H1 (cell line): ENCODE results near the gene RPS5. TPM values are rescaled to one million over a fixed set of nuclear protein-coding genes. Genes with fewer than 3 reads are reported as not detected.
A peak's percentile ranks its signal among the peaks of the same experiment; 100 is the strongest.

Experiments used
- CTCF ChIA-PET: fragments of 300-600 bp; sonication (Branson Sonifier 250); formaldehyde crosslinking; loops from one replicate; lab custom pipeline; 2021; ENCODE audit not compliant: partially characterized antibody; lab: Charles Lee
- POLR2A ChIA-PET: fragments of 300-600 bp; sonication (Branson Sonifier 250); formaldehyde crosslinking; loops from one replicate; lab custom pipeline; 2021; ENCODE audit warnings: inconsistent platforms; ENCODE audit not compliant: partially characterized antibody; lab: Charles Lee
- DNase-seq, 2 experiments: peaks; one replicate each; pipeline versions ENCODE4 v3.0.0 to v3.0.0-alpha.2; 2010 to 2022; ENCODE audit warnings: low spot score in 2 of 2, low read depth in 1 of 2, mixed read lengths in 1 of 2
- FAIRE-seq: peaks from 2 replicates; lab custom pipeline; 2011; peaks lifted over from hg19 to GRCh38; lab: Jason Lieb, UNC
- H2AFZ ChIP-seq: 2 replicates; pipeline ENCODE4 v1.8.1; 2012; ENCODE audit warnings: low read length, inconsistent platforms
- H2AK5ac ChIP-seq: 2 replicates; pipeline ENCODE4 v1.6.1; 2013; ENCODE audit warnings: low read depth, low read length
- H2BK120ac ChIP-seq: replicated peaks from 2 replicates; pipeline ENCODE3; 2013; ENCODE audit warnings: low read depth, low read length, inconsistent platforms
- H2BK12ac ChIP-seq: 2 replicates; pipeline ENCODE4 v1.6.1; 2013; ENCODE audit warnings: low read depth, low read length
- H2BK15ac ChIP-seq: 2 replicates; pipeline ENCODE4 v1.6.1; 2013; ENCODE audit warnings: low read length
- H2BK20ac ChIP-seq: 2 replicates; pipeline ENCODE4 v1.6.1; 2013; ENCODE audit warnings: low read length
- H2BK5ac ChIP-seq: 2 replicates; pipeline ENCODE4 v1.6.1; 2013; ENCODE audit warnings: low read depth, low read length
- H3K14ac ChIP-seq: 2 replicates; pipeline ENCODE4 v1.6.1; 2013; ENCODE audit warnings: inconsistent platforms; ENCODE audit not compliant: insufficient read length
- H3K18ac ChIP-seq: 2 replicates; pipeline ENCODE4 v1.6.1; 2013; ENCODE audit warnings: low read length; ENCODE audit errors: extremely low read depth
- H3K23ac ChIP-seq: 2 replicates; pipeline ENCODE4 v1.6.1; 2013; ENCODE audit warnings: inconsistent platforms; ENCODE audit not compliant: insufficient read length
- H3K23me2 ChIP-seq: 2 replicates; pipeline ENCODE4 v1.6.1; 2013; ENCODE audit warnings: low read depth, low read length
- H3K27ac ChIP-seq: 2 replicates; pipeline ENCODE4 v1.6.1; 2011; ENCODE audit warnings: low read depth, low read length, inconsistent platforms
- H3K27me3 ChIP-seq, 4 experiments: replicated peaks in 1 of 4; 1 replicate in 1 of 4; 2 replicates in 3 of 4; pipeline versions ENCODE4 v1.6.1 to v1.8.1; 2011 to 2013; ENCODE audit warnings: low read length in 3 of 4, mild to moderate bottlenecking in 3 of 4, inconsistent platforms in 2 of 4, mixed read lengths in 2 of 4, moderate library complexity in 1 of 4; ENCODE audit not compliant: control insufficient read depth in 3 of 4, insufficient read depth in 3 of 4; ENCODE audit errors: extremely low read depth in 1 of 4
- H3K36me3 ChIP-seq, 4 experiments: 2 replicates each; pipeline versions ENCODE4 v1.6.1 to v1.8.1; 2011 to 2013; ENCODE audit warnings: mild to moderate bottlenecking in 4 of 4, low read length in 3 of 4, moderate library complexity in 2 of 4, control low read depth in 1 of 4, inconsistent platforms in 1 of 4; ENCODE audit not compliant: insufficient read depth in 4 of 4, control insufficient read depth in 2 of 4
- H3K4ac ChIP-seq: replicated peaks from 2 replicates; pipeline ENCODE3; 2013; ENCODE audit warnings: low read length, low read depth, mixed read lengths, inconsistent platforms; ENCODE audit not compliant: insufficient read length
- H3K4me1 ChIP-seq, 4 experiments: replicated peaks in 1 of 4; 1 replicate in 1 of 4; 2 replicates in 3 of 4; pipeline versions ENCODE4 v1.6.1 to v1.8.1; 2011 to 2013; ENCODE audit warnings: low read length in 3 of 4, inconsistent platforms in 2 of 4, mixed read lengths in 1 of 4; ENCODE audit not compliant: insufficient read depth in 4 of 4, control insufficient read depth in 3 of 4
- H3K4me2 ChIP-seq, 2 experiments: 2 replicates each; pipeline versions ENCODE4 v1.6.1 to v1.8.1; 2011 to 2013; ENCODE audit warnings: low read depth in 2 of 2, low read length in 2 of 2, control low read depth in 1 of 2, inconsistent platforms in 1 of 2, mild to moderate bottlenecking in 1 of 2; ENCODE audit not compliant: insufficient read depth in 1 of 2
- H3K4me3 ChIP-seq, 4 experiments: fragments of 200-600, 300-600 bp in 1 of 4; sonication (generic), shearing (Covaris generic), sonication (Bioruptor Twin) in 1 of 4; 2 replicates each; pipeline versions ENCODE4 v1.5.1 to v1.8.1; 2011 to 2016; ENCODE audit warnings: low read length in 4 of 4, low read depth in 3 of 4, control low read depth in 2 of 4, inconsistent platforms in 2 of 4, mild to moderate bottlenecking in 2 of 4, mixed read lengths in 1 of 4, moderate library complexity in 1 of 4; ENCODE audit not compliant: insufficient read depth in 2 of 4; ENCODE audit errors: extremely low read depth in 1 of 4
- H3K56ac ChIP-seq: replicated peaks from 2 replicates; pipeline ENCODE3; 2013; ENCODE audit warnings: low read depth, mild to moderate bottlenecking, mixed read lengths, low read length, inconsistent platforms; ENCODE audit not compliant: insufficient read length
- H3K79me1 ChIP-seq: 2 replicates; pipeline ENCODE4 v1.6.1; 2013; ENCODE audit warnings: low read depth, low read length, control low read depth
- H3K79me2 ChIP-seq, 2 experiments: 2 replicates each; pipeline versions ENCODE4 v1.6.1 to v1.8.1; 2012 to 2013; ENCODE audit warnings: low read length in 2 of 2, mild to moderate bottlenecking in 2 of 2, inconsistent platforms in 1 of 2; ENCODE audit not compliant: insufficient read depth in 2 of 2, control insufficient read depth in 1 of 2
- H3K9ac ChIP-seq, 4 experiments: replicated peaks in 1 of 4; 1 replicate in 1 of 4; 2 replicates in 3 of 4; pipeline versions ENCODE4 v1.6.1 to v1.8.1; 2011 to 2013; ENCODE audit warnings: low read depth in 3 of 4, low read length in 3 of 4, control low read depth in 2 of 4, mild to moderate bottlenecking in 2 of 4, moderate library complexity in 2 of 4, inconsistent platforms in 1 of 4; ENCODE audit errors: extremely low read depth in 1 of 4
- H3K9me3 ChIP-seq, 2 experiments: 2 replicates each; pipeline versions ENCODE4 v1.6.1 to v1.8.1; 2012 to 2013; ENCODE audit warnings: mild to moderate bottlenecking in 2 of 2, moderate library complexity in 2 of 2, control low read depth in 1 of 2, inconsistent platforms in 1 of 2, low read depth in 1 of 2, low read length in 1 of 2, mixed read lengths in 1 of 2; ENCODE audit not compliant: insufficient read depth in 2 of 2
- H4K20me1 ChIP-seq, 2 experiments: replicated peaks in 1 of 2; 2 replicates each; pipeline versions ENCODE3 to v1.8.1; 2011 to 2013; ENCODE audit warnings: inconsistent platforms in 2 of 2, low read length in 2 of 2, mild to moderate bottlenecking in 1 of 2; ENCODE audit not compliant: insufficient read depth in 2 of 2, control insufficient read depth in 1 of 2
- H4K5ac ChIP-seq: 2 replicates; pipeline ENCODE4 v1.6.1; 2013; ENCODE audit warnings: low read length, low read depth, mixed read lengths, inconsistent platforms; ENCODE audit not compliant: insufficient read length
- H4K8ac ChIP-seq: 2 replicates; pipeline ENCODE4 v1.8.0; 2013; ENCODE audit warnings: mild to moderate bottlenecking, moderate library complexity, low read length, inconsistent platforms; ENCODE audit not compliant: insufficient read depth; ENCODE audit errors: extremely low read depth
- H4K91ac ChIP-seq: replicated peaks from 2 replicates; pipeline ENCODE3; 2013; ENCODE audit warnings: low read length, mixed read lengths, inconsistent platforms; ENCODE audit not compliant: insufficient read length
- BRCA1 ChIP-seq: IDR thresholded peaks from 2 replicates; pipeline ENCODE4 v1.6.1; 2012; ENCODE audit warnings: low read depth, low read length, improper control_type of control experiment
- EP300 ChIP-seq, 2 experiments: IDR thresholded peaks; 1 replicate in 1 of 2; 2 replicates in 1 of 2; pipeline ENCODE4 v1.6.1; 2011 to 2012; ENCODE audit warnings: low read depth in 2 of 2, low read length in 2 of 2, mild to moderate bottlenecking in 2 of 2, borderline replicate concordance in 1 of 2, inconsistent platforms in 1 of 2, moderate library complexity in 1 of 2
- EZH2 ChIP-seq: fragments of 200-600 bp; sonication (generic); IDR thresholded peaks from 2 replicates; pipeline ENCODE4 v1.7.1; 2012; ENCODE audit warnings: low read depth, mild to moderate bottlenecking, moderate library complexity, low read length, inconsistent platforms; ENCODE audit not compliant: severe bottlenecking
- GTF2F1 ChIP-seq: IDR thresholded peaks from 2 replicates; pipeline ENCODE4 v1.6.1; 2012; ENCODE audit warnings: low read depth, low read length, improper control_type of control experiment, borderline replicate concordance
- PHF8 ChIP-seq: fragments of 200-600 bp; sonication (generic); conservative IDR thresholded peaks from 2 replicates; pipeline ENCODE4 v1.7.1; 2012; ENCODE audit warnings: low read depth, mild to moderate bottlenecking, inconsistent platforms, low read length, moderate library complexity
- POLR2A ChIP-seq, 2 experiments: IDR thresholded peaks; 1 replicate in 1 of 2; 2 replicates in 1 of 2; pipeline ENCODE4 v1.6.1; 2011; ENCODE audit warnings: low read depth in 2 of 2, low read length in 2 of 2, mild to moderate bottlenecking in 2 of 2; ENCODE audit errors: control extremely low read depth in 1 of 2
- USF2 ChIP-seq: IDR thresholded peaks from 2 replicates; pipeline ENCODE4 v1.6.1; 2011; ENCODE audit warnings: low read length, improper control_type of control experiment
- WGBS, 2 experiments: shearing (Covaris generic) in 1 of 2; methylation state at CpG; one replicate each; pipeline versions ENCODE4 v1.1.6 to v1.1.7; 2013 to 2015; ENCODE audit warnings: low lambda C conversion rate in 2 of 2, mixed read lengths in 2 of 2, inconsistent platforms in 1 of 2, low coverage in 1 of 2, missing lambda C conversion rate in 1 of 2; ENCODE audit not compliant: insufficient replicate concordance in 2 of 2, insufficient coverage in 1 of 2, insufficient read length in 1 of 2; ENCODE audit errors: extremely low coverage in 1 of 2, missing lambda C conversion rate in 1 of 2; 5-methylcytosine and 5-hydroxymethylcytosine counted together
- polyA plus RNA-seq, 7 experiments: library from polyadenylated mRNA; depleted of rRNA in 3 of 7; stranded (reverse) in 5 of 7; unstranded in 2 of 7; fragments of >200 nt in 5 of 7; fragments of 200-250 nt in 2 of 7; gene quantifications; 1 replicate in 5 of 7; 2 replicates in 1 of 7; 4 replicates in 1 of 7; pipeline versions ENCODE4 v1.2.1 to v1.2.3, GENCODE V29; 2011 to 2013; ENCODE audit warnings: missing spikeins in 2 of 7, mixed read lengths in 2 of 7
- total RNA-seq: library from RNA; stranded (reverse); fragmentation: NEBNext Ultra II Directional; extraction: Animal tissue kit (Norgen Biotek cat#: 25700); gene quantifications from 2 replicates; pipeline ENCODE4 v1.2.1, GENCODE V29; 2021
- TF ChIP-seq, protein P1 (sequence below), 3 experiments: IDR thresholded peaks; 1 replicate in 2 of 3; 2 replicates in 1 of 3; pipeline versions ENCODE4 v1.5.1 to v1.6.1; 2011; ENCODE audit warnings: low read length in 3 of 3, mild to moderate bottlenecking in 3 of 3, inconsistent platforms in 2 of 3, low read depth in 1 of 3, moderate library complexity in 1 of 3; ENCODE audit not compliant: insufficient read depth in 1 of 3; ENCODE audit errors: control extremely low read depth in 1 of 3

The RPS5 gene
- total and polyA plus RNA-seq, 2 of the 8 experiments (the other 6 are each of a cell fraction or from before 2014, with no cell fraction given) = 1,557 to 5,731 TPM

GRCh38 chr19:58350871-58351557 lies 36.1 kb upstream of the RPS5 start:
- no peaks in the 10 kb centered on the region for H3K36me3 ChIP-seq
- H2BK20ac ChIP-seq = no peak overlapping the region
- no peak overlapping the region for H3K27ac ChIP-seq
- CTCF ChIA-PET = interaction anchor here (0.6 to 2.9 kb wide), 7 partner anchors 12 to 132 kb away, joined by 3 to 14 read pairs (median 4); partner anchors contain the start of gene ZNF497
- no peak overlapping the region for H3K4me3 ChIP-seq
- no peak overlapping the region for H3K23ac ChIP-seq
- DNase-seq = no peak
- H3K23me2 ChIP-seq = peaks cover 9% of the 10 kb centered on the region
- TF ChIP-seq POLR2A (IDR thresholded peaks at IDR 0.05; ENCODE audit: control extremely low read depth in 1 of 2, low read depth in 2 of 2, low read length in 2 of 2) (no peak), EZH2 (no peak), PHF8 (no peak), BRCA1 (no peak), EP300 (IDR thresholded peaks at IDR 0.05; ENCODE audit: borderline replicate concordance in 1 of 2, low read depth in 2 of 2, low read length in 2 of 2) (no peak), GTF2F1 (no peak), USF2 (no peak)
- TF ChIP-seq, protein P1, sequence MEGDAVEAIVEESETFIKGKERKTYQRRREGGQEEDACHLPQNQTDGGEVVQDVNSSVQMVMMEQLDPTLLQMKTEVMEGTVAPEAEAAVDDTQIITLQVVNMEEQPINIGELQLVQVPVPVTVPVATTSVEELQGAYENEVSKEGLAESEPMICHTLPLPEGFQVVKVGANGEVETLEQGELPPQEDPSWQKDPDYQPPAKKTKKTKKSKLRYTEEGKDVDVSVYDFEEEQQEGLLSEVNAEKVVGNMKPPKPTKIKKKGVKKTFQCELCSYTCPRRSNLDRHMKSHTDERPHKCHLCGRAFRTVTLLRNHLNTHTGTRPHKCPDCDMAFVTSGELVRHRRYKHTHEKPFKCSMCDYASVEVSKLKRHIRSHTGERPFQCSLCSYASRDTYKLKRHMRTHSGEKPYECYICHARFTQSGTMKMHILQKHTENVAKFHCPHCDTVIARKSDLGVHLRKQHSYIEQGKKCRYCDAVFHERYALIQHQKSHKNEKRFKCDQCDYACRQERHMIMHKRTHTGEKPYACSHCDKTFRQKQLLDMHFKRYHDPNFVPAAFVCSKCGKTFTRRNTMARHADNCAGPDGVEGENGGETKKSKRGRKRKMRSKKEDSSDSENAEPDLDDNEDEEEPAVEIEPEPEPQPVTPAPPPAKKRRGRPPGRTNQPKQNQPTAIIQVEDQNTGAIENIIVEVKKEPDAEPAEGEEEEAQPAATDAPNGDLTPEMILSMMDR (IDR thresholded peaks at IDR 0.05; ENCODE audit: control extremely low read depth in 1 of 3, insufficient read depth in 1 of 3, low read depth in 1 of 3, low read length in 3 of 3) = no peak
- TF ChIP-seq, all 59 proteins: peak for 0
- Histone ChIP-seq H2BK120ac (no peak overlapping the region), H2AFZ (no peak overlapping the region), H4K91ac (no peak overlapping the region), H3K9ac (no peak overlapping the region), H3K18ac (no peak overlapping the region), H2AK5ac (no peak overlapping the region), H3K4me2 (no peak overlapping the region), H3K4ac (no peak overlapping the region), H3K9me3 (no peaks in the 10 kb centered on the region), H3K79me1 (no peaks in the 10 kb centered on the region), H4K8ac (peak overlapping the region; percentile 68; the same call in 1 of the 2 replicates), H2BK12ac (no peak overlapping the region), H2BK15ac (no peak overlapping the region), H2BK5ac (no peak overlapping the region), H3K79me2 (no peaks in the 10 kb centered on the region), H4K5ac (no peak overlapping the region), H3K4me1 (no peaks in the 10 kb centered on the region; a peak in 1 of 7 replicates), H4K20me1 (peaks cover 0 to 3% of the 10 kb centered on the region in 2 experiments), H3K27me3 (0 out of 7 replicates have a peak, but pooled peaks cover 0 to 3% (median 0%) of the 10 kb centered on the region in 4 experiments), H3K56ac (no peak overlapping the region), H3K14ac (no peak overlapping the region)
- POLR2A ChIA-PET = interaction anchor here (1.3 to 11.4 kb wide), 3 partner anchors 11 to 44 kb away, joined by 3 to 102 read pairs (median 9); partner anchors contain the start of genes RNF225 and ZNF497
- 93% methylated on average over 34 of the region's 34 CpGs; no CpG with 5 or more reads in 1 of the 2 experiments for WGBS, 2 experiments
- FAIRE-seq = no peak
